Vagina (tissue), 2 donors: Measurements from ENCODE around the gene PLPP1.

Experiments
- CTCF ChIP-seq, 3 experiments: fragments of 450-650 bp in 2 of 3; fragments of 200-600 bp in 1 of 3; sonication (generic) in 1 of 3; IDR thresholded peaks; one replicate each; pipeline ENCODE4 v1.5.1; 2017 to 2019; ENCODE audit warnings: antibody characterized with exemption in 3 of 3, mild to moderate bottlenecking in 2 of 3, moderate library complexity in 2 of 3
- POLR2A ChIP-seq, 2 donors: fragments of 450-650 bp; IDR thresholded peaks; one replicate each; pipeline ENCODE4 v1.6.1; 2017; ENCODE audit warnings: antibody characterized with exemption in 2 of 2, mild to moderate bottlenecking in 2 of 2, moderate library complexity in 2 of 2
- POLR2AphosphoS5 ChIP-seq, 2 donors: sonication (generic); formaldehyde crosslinking; IDR thresholded peaks; one replicate each; pipeline ENCODE4 v1.9.0; 2017; ENCODE audit warnings: antibody characterized with exemption in 2 of 2, mild to moderate bottlenecking in 2 of 2, low read depth in 1 of 2; ENCODE audit not compliant: insufficient read depth in 1 of 2

GRCh38 chr5:55551358-55551757, 16.6 kb upstream of the PLPP1 start:
- no peak for TF ChIP-seq CTCF (IDR thresholded peaks at IDR 0.05)
- TF ChIP-seq POLR2A (IDR thresholded peaks at IDR 0.05) = no peak
- no peak for TF ChIP-seq POLR2AphosphoS5 (IDR thresholded peaks at IDR 0.05; ENCODE audit: insufficient read depth in 1 of 2, low read depth in 1 of 2)
